Caco-2 (cell line): ENCODE data around the gene CDC42BPB. TPM values are rescaled to one million over a fixed set of nuclear protein-coding genes. Genes with fewer than 3 reads are reported as not detected.

Experiments
- BruUV-seq: library from RNA; stranded (reverse); fragments of 400-500 nt; replicated peaks from 2 replicates; lab custom pipeline; 2021; lab: Mats Ljungman, UMichigan
- CTCF ChIA-PET: fragments of 300-600 bp; sonication (Branson Sonifier 250); formaldehyde crosslinking; loops from one replicate; lab custom pipeline; 2022; ENCODE audit warnings: antibody characterized with exemption; lab: Charles Lee
- POLR2A ChIA-PET: fragments of 300-600 bp; sonication (Branson Sonifier 250); formaldehyde crosslinking; loops from one replicate; lab custom pipeline; 2022; ENCODE audit warnings: antibody characterized with exemption; lab: Charles Lee
- DNase-seq, 2 experiments: peaks; one replicate each; pipeline versions ENCODE4 v3.0.0 to v3.0.0-alpha.2; 2020 to 2022
- H3K27me3 ChIP-seq: replicated peaks from 2 replicates; pipeline ENCODE4 v1.6.0; 2011; ENCODE audit warnings: low read length; ENCODE audit not compliant: control insufficient read depth, insufficient read depth
- H3K36me3 ChIP-seq: 2 replicates; pipeline ENCODE4 v1.5.1; 2011; ENCODE audit warnings: low read length; ENCODE audit not compliant: control insufficient read depth, insufficient read depth
- H3K4me1 ChIP-seq: fragments of 250-450 bp; sonication (Bioruptor Pico); 2 replicates; pipeline ENCODE4 v1.5.1; 2020; ENCODE audit warnings: mild to moderate bottlenecking
- H3K4me3 ChIP-seq: 2 replicates; pipeline ENCODE4 v1.5.1; 2011; ENCODE audit warnings: low read depth, mild to moderate bottlenecking, control low read depth, low read length
- H3K9me3 ChIP-seq: fragments of 250-450 bp; sonication (Bioruptor Pico); 2 replicates; pipeline ENCODE4 v1.5.1; 2020; ENCODE audit warnings: mild to moderate bottlenecking, moderate library complexity
- H3K27ac Mint-ChIP-seq: one replicate; pipeline ENCODE4 v1.8.0; 2022; ENCODE audit warnings: mixed read lengths; ENCODE audit not compliant: unreplicated experiment
- H3K27me3 Mint-ChIP-seq: one replicate; pipeline ENCODE4 v1.8.0; 2022; ENCODE audit warnings: mixed read lengths; ENCODE audit not compliant: insufficient read depth, unreplicated experiment
- H3K36me3 Mint-ChIP-seq: one replicate; pipeline ENCODE4 v1.8.0; 2022; ENCODE audit warnings: mild to moderate bottlenecking, mixed read lengths; ENCODE audit not compliant: insufficient read depth, unreplicated experiment
- H3K4me1 Mint-ChIP-seq: one replicate; pipeline ENCODE4 v1.8.0; 2022; ENCODE audit warnings: low read depth, mixed read lengths; ENCODE audit not compliant: unreplicated experiment
- H3K4me3 Mint-ChIP-seq: one replicate; pipeline ENCODE4 v1.8.0; 2022; ENCODE audit warnings: mild to moderate bottlenecking, moderate library complexity, mixed read lengths; ENCODE audit not compliant: unreplicated experiment
- H3K9me3 Mint-ChIP-seq: one replicate; pipeline ENCODE4 v1.8.0; 2022; ENCODE audit warnings: mixed read lengths; ENCODE audit not compliant: unreplicated experiment
- intact Hi-C: fragments of 100-400 bp; cut with micrococcal nuclease; formaldehyde crosslinking; loops from one replicate; pipeline ENCODE4 v1.10.0; 2022; ENCODE audit not compliant: unreplicated experiment
- total RNA-seq: library from RNA; stranded (reverse); gene quantifications from 2 replicates; pipeline ENCODE4 v1.2.3, GENCODE V29; 2022
- TF ChIP-seq, protein P1 (sequence below), 2 experiments: fragments of 200-600 bp in 1 of 2; IDR thresholded peaks; 1 replicate in 1 of 2; 2 replicates in 1 of 2; pipeline versions ENCODE4 v1.5.1 to v1.8.0; 2011 to 2022; ENCODE audit warnings: antibody characterized with exemption in 1 of 2, control low read depth in 1 of 2, inconsistent platforms in 1 of 2, low read depth in 1 of 2, low read length in 1 of 2, mild to moderate bottlenecking in 1 of 2, moderate library complexity in 1 of 2; ENCODE audit not compliant: insufficient read depth in 1 of 2, severe bottlenecking in 1 of 2, unreplicated experiment in 1 of 2

Gene CDC42BPB
- total RNA-seq, 1 experiment from 2014 or later, result 55.1 TPM

DNA sequence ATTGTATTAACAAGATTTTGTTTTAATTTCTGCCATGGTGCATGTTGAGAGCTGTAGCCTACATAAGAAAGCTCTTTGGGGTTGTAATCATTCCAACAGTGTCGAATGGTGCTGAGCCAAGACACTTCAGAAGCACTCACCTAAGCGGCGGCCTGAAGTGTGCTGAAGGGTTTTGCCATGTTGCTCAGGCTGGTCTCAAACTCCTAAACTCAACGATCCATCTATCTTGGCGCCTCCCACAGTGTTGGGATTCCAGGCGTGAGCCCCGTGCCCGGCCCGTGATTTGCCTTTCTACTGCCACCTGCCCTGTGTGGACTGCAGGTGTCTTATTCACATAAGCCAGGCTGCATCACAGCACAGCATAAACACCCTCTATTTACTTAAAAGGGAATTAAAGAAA is 86.0 kb downstream of the CDC42BPB start:
- H3K4me1 ChIP-seq, result no peaks in the 10 kb centered on the region
- no peak for DNase-seq
- H3K36me3 ChIP-seq, result peaks cover 2% of the 10 kb centered on the region
- no TSS peak for BruUV-seq
- no peak overlapping the region for H3K27ac Mint-ChIP-seq
- no peaks in the 10 kb centered on the region for H3K9me3 Mint-ChIP-seq
- H3K9me3 ChIP-seq, result no peaks in the 10 kb centered on the region
- H3K4me1 Mint-ChIP-seq, result no peaks in the 10 kb centered on the region
- no peaks in the 10 kb centered on the region for H3K27me3 ChIP-seq
- CTCF ChIA-PET, result no interaction called here
- no peak overlapping the region for H3K4me3 ChIP-seq
- POLR2A ChIA-PET, result interaction anchor here (0.7 kb wide), 1 partner anchor 49 kb away, joined by 4 read pairs; no protein-coding TSS in a partner anchor
- TF ChIP-seq, protein P1, sequence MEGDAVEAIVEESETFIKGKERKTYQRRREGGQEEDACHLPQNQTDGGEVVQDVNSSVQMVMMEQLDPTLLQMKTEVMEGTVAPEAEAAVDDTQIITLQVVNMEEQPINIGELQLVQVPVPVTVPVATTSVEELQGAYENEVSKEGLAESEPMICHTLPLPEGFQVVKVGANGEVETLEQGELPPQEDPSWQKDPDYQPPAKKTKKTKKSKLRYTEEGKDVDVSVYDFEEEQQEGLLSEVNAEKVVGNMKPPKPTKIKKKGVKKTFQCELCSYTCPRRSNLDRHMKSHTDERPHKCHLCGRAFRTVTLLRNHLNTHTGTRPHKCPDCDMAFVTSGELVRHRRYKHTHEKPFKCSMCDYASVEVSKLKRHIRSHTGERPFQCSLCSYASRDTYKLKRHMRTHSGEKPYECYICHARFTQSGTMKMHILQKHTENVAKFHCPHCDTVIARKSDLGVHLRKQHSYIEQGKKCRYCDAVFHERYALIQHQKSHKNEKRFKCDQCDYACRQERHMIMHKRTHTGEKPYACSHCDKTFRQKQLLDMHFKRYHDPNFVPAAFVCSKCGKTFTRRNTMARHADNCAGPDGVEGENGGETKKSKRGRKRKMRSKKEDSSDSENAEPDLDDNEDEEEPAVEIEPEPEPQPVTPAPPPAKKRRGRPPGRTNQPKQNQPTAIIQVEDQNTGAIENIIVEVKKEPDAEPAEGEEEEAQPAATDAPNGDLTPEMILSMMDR (IDR thresholded peaks at IDR 0.05; ENCODE audit: insufficient read depth in 1 of 2, low read depth in 1 of 2, low read length in 1 of 2, severe bottlenecking in 1 of 2, unreplicated experiment in 1 of 2), result no peak
- H3K36me3 Mint-ChIP-seq, result peaks cover 63% of the 10 kb centered on the region
- no peaks in the 10 kb centered on the region for H3K27me3 Mint-ChIP-seq
- intact Hi-C loops, result no loop called here
- H3K4me3 Mint-ChIP-seq, result no peak overlapping the region

DNA sequence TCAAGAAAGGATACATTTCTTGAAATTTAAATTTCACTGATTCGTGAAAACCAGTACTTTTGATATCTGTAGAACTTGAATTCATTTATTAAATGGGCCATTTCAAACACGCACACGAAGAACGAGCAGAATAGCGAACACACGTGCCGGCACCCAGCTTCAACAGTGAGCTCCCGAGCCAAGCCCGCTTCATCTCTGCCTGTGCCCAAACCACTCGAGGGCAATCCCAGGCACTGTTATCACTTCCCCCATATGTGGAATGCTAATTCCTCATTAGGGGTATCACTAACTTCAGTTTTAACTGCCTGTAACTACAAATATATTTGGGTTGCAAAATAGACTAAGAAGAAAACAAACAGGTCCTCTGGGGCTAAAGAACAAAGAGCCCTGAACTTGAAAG is 86.9 kb downstream of the CDC42BPB start:
- POLR2A ChIA-PET, result no interaction called here
- Mint-ChIP-seq H3K4me1 (no peaks in the 10 kb centered on the region), H3K27me3 (no peaks in the 10 kb centered on the region), H3K4me3 (no peak overlapping the region), H3K9me3 (no peaks in the 10 kb centered on the region), H3K36me3 (peaks cover 65% of the 10 kb centered on the region), H3K27ac (no peak overlapping the region)
- no peaks in the 10 kb centered on the region for H3K9me3 ChIP-seq
- H3K27me3 ChIP-seq, result no peaks in the 10 kb centered on the region
- intact Hi-C loops, result no loop called here
- TF ChIP-seq, protein P1 (IDR thresholded peaks at IDR 0.05; ENCODE audit: insufficient read depth in 1 of 2, low read depth in 1 of 2, low read length in 1 of 2, severe bottlenecking in 1 of 2, unreplicated experiment in 1 of 2), result no peak
- BruUV-seq, result no TSS peak
- DNase-seq, result no peak
- peaks cover 2% of the 10 kb centered on the region for H3K36me3 ChIP-seq
- H3K4me1 ChIP-seq, result no peaks in the 10 kb centered on the region
- CTCF ChIA-PET, result no interaction called here
- no peak overlapping the region for H3K4me3 ChIP-seq

DNA sequence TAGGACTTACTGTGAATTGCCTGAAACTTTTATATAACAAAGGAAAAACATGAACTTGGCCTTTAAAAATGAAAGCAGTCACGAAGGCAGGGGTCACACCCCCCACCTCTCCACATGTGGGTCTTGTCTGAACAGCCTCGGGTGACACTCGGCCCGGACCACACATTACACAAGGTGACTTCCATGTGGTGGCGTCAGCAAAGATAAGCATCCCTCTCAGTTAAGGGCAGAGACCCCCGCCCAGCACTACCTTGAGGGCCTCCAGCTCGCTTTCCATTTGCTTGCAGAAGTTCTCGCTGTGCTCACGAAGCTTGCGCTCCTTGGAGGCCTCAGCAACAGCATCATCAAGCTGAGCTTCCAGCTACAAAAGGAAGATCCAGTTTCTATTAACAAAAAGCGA is 87.4 kb downstream of the CDC42BPB start:
- Mint-ChIP-seq H3K27ac (no peak overlapping the region), H3K36me3 (peaks cover 66% of the 10 kb centered on the region), H3K4me3 (no peak overlapping the region), H3K4me1 (no peaks in the 10 kb centered on the region), H3K9me3 (no peaks in the 10 kb centered on the region), H3K27me3 (no peaks in the 10 kb centered on the region)
- no peak for DNase-seq
- Histone ChIP-seq H3K9me3 (no peaks in the 10 kb centered on the region), H3K4me3 (no peak overlapping the region), H3K27me3 (no peaks in the 10 kb centered on the region), H3K4me1 (no peaks in the 10 kb centered on the region), H3K36me3 (peaks cover 2% of the 10 kb centered on the region)
- intact Hi-C loops, result no loop called here
- ChIA-PET CTCF (interaction anchor here (0.6 kb wide), 1 partner anchor 433 kb away, joined by 3 read pairs; no protein-coding TSS in a partner anchor), POLR2A (no interaction called here)
- BruUV-seq, result no TSS peak
- TF ChIP-seq, protein P1 (IDR thresholded peaks at IDR 0.05; ENCODE audit: insufficient read depth in 1 of 2, low read depth in 1 of 2, low read length in 1 of 2, severe bottlenecking in 1 of 2, unreplicated experiment in 1 of 2), result no peak
